ENCODE results near the gene SLC35B4. TPM values are rescaled to one million over a fixed set of nuclear protein-coding genes. Genes with fewer than 3 reads are reported as not detected.

Gene SLC35B4
- total RNA-seq, 1 donor from 2014 or later: 23.2 TPM

DNA sequence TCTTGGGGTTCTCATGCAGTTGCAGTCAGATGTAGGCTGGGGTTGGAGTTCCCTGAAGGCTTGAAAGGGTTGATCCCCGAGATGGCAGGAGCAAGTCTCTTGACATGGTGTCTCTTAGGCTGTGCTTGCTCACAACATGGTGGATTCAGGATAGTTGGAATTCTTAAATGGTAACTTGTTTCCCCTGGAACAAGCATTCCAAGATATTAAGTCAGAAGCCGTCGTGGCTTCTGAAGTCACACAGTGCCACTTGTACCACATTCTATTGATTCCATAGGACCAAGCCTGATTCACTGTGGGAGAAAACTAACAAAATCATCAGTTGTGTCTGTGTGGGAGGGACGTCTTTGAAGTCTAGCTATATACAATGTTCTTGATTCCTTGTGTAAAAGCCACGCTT is 3.5 kb upstream of the SLC35B4 start:
- no peaks in the 10 kb centered on the region for H3K36me3 Mint-ChIP-seq (ENCODE audit: low read depth, unreplicated experiment)
- Histone ChIP-seq H2AFZ (ENCODE audit: low read depth, low read length) (peak overlapping the region; percentile 53), H3K27ac (ENCODE audit: low read depth, low read length) (no peak overlapping the region), H3K36me3 (ENCODE audit: insufficient read depth, low read length) (no peaks in the 10 kb centered on the region), H3K9me3 (ENCODE audit: insufficient read depth, low read depth, low read length) (no peaks in the 10 kb centered on the region), H3K27me3 (ENCODE audit: insufficient read depth, low read length) (no peaks in the 10 kb centered on the region), H3K79me2 (ENCODE audit: insufficient read depth, low read length) (peaks cover 14% of the 10 kb centered on the region), H3K4me1 (ENCODE audit: insufficient read depth, low read length) (peaks cover 12% of the 10 kb centered on the region), H3K9ac (ENCODE audit: low read length) (no peak overlapping the region), H3K4me3 (ENCODE audit: insufficient read depth, low read depth, low read length) (no peak overlapping the region), H4K20me1 (ENCODE audit: insufficient read depth, low read length) (no peaks in the 10 kb centered on the region), H3K4me2 (ENCODE audit: low read length) (peak overlapping the region; percentile 28)
- no peaks in the 10 kb centered on the region for H3K27me3 Mint-ChIP-seq (ENCODE audit: low read depth, unreplicated experiment)
- peaks cover 2% of the 10 kb centered on the region for H3K9me3 Mint-ChIP-seq (ENCODE audit: unreplicated experiment)
- peak overlapping the region; percentile 75 for H3K27ac Mint-ChIP-seq (ENCODE audit: unreplicated experiment)
- no peak overlapping the region for H3K4me3 Mint-ChIP-seq (ENCODE audit: unreplicated experiment)
- no peak for DNase-seq (ENCODE audit: low read depth)
- no peak for FAIRE-seq
- TF ChIP-seq, protein P1, sequence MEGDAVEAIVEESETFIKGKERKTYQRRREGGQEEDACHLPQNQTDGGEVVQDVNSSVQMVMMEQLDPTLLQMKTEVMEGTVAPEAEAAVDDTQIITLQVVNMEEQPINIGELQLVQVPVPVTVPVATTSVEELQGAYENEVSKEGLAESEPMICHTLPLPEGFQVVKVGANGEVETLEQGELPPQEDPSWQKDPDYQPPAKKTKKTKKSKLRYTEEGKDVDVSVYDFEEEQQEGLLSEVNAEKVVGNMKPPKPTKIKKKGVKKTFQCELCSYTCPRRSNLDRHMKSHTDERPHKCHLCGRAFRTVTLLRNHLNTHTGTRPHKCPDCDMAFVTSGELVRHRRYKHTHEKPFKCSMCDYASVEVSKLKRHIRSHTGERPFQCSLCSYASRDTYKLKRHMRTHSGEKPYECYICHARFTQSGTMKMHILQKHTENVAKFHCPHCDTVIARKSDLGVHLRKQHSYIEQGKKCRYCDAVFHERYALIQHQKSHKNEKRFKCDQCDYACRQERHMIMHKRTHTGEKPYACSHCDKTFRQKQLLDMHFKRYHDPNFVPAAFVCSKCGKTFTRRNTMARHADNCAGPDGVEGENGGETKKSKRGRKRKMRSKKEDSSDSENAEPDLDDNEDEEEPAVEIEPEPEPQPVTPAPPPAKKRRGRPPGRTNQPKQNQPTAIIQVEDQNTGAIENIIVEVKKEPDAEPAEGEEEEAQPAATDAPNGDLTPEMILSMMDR (IDR thresholded peaks at IDR 0.05; ENCODE audit: insufficient read depth, low read depth, low read length): no peak
- no peak for TF ChIP-seq EZH2 (IDR thresholded peaks at IDR 0.05; ENCODE audit: insufficient read depth, low read length)
- peaks cover 11% of the 10 kb centered on the region for H3K4me1 Mint-ChIP-seq (ENCODE audit: low read depth, unreplicated experiment)

DNA sequence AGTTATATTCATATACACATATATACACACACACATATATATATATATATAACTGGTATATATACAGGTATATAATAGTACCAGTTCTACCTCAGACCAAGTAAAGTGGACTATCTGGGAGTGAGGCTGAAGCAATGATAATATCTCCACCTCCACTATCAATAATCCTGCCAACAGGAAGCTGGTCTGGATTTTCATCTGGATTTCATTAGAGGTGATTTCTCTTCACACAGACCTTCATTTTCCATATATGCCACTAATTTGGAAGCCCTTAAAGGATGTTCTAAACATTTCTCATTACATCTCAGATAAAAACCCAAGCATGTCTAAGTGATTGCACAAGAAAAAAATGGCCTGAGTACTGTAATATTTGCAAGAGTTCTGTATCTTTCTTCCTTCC is 1.7 kb upstream of the SLC35B4 start:
- H3K36me3 Mint-ChIP-seq (ENCODE audit: low read depth, unreplicated experiment): no peaks in the 10 kb centered on the region
- FAIRE-seq (no peak), DNase-seq (ENCODE audit: low read depth) (no peak)
- peaks cover 12% of the 10 kb centered on the region for H3K4me1 ChIP-seq (ENCODE audit: insufficient read depth, low read length)
- no peak overlapping the region for H3K4me2 ChIP-seq (ENCODE audit: low read length)
- H3K4me3 ChIP-seq (ENCODE audit: insufficient read depth, low read depth, low read length): no peak overlapping the region
- TF ChIP-seq EZH2 (IDR thresholded peaks at IDR 0.05; ENCODE audit: insufficient read depth, low read length): no peak
- TF ChIP-seq, protein P1 (IDR thresholded peaks at IDR 0.05; ENCODE audit: insufficient read depth, low read depth, low read length): no peak
- peaks cover 11% of the 10 kb centered on the region for H3K4me1 Mint-ChIP-seq (ENCODE audit: low read depth, unreplicated experiment)
- H3K27ac Mint-ChIP-seq (ENCODE audit: unreplicated experiment): no peak overlapping the region
- H4K20me1 ChIP-seq (ENCODE audit: insufficient read depth, low read length): no peaks in the 10 kb centered on the region
- no peak overlapping the region for H3K27ac ChIP-seq (ENCODE audit: low read depth, low read length)
- H3K9me3 ChIP-seq (ENCODE audit: insufficient read depth, low read depth, low read length): no peaks in the 10 kb centered on the region
- no peaks in the 10 kb centered on the region for H3K36me3 ChIP-seq (ENCODE audit: insufficient read depth, low read length)
- no peaks in the 10 kb centered on the region for H3K9me3 Mint-ChIP-seq (ENCODE audit: unreplicated experiment)
- no peak overlapping the region for H2AFZ ChIP-seq (ENCODE audit: low read depth, low read length)
- H3K4me3 Mint-ChIP-seq (ENCODE audit: unreplicated experiment): no peak overlapping the region
- H3K79me2 ChIP-seq (ENCODE audit: insufficient read depth, low read length): peaks cover 23% of the 10 kb centered on the region
- no peaks in the 10 kb centered on the region for H3K27me3 ChIP-seq (ENCODE audit: insufficient read depth, low read length)
- no peaks in the 10 kb centered on the region for H3K27me3 Mint-ChIP-seq (ENCODE audit: low read depth, unreplicated experiment)
- no peak overlapping the region for H3K9ac ChIP-seq (ENCODE audit: low read length)

DNA sequence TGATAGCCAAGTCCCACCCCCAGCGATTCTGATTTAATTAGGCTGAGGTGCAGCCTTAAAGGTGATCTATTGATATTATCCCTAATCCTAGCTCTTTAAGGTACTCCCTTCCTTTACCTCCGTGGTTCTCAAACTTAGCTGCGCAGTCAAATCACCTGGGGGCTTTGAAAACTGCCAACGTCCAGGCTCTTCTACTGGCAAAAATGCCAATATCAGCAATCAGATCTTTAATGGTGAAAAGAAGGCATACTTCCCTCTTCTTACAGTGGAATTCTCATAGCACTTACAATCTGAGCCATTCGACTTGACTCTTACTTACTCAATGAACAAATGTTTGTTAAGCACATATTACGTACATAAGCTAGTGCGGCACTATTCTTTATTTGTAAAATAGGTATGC is 704 bp upstream of the SLC35B4 start:
- Mint-ChIP-seq H3K36me3 (ENCODE audit: low read depth, unreplicated experiment) (no peaks in the 10 kb centered on the region), H3K9me3 (ENCODE audit: unreplicated experiment) (no peaks in the 10 kb centered on the region), H3K27me3 (ENCODE audit: low read depth, unreplicated experiment) (no peaks in the 10 kb centered on the region), H3K4me1 (ENCODE audit: low read depth, unreplicated experiment) (peaks cover 11% of the 10 kb centered on the region), H3K27ac (ENCODE audit: unreplicated experiment) (peak overlapping the region; percentile 49), H3K4me3 (ENCODE audit: unreplicated experiment) (peak overlapping the region; percentile 91)
- peak overlapping the region; percentile 41 for H3K9ac ChIP-seq (ENCODE audit: low read length)
- H3K4me2 ChIP-seq (ENCODE audit: low read length): peak overlapping the region; percentile 98
- FAIRE-seq (no peak), DNase-seq (ENCODE audit: low read depth) (no peak)
- peaks cover 26% of the 10 kb centered on the region for H3K79me2 ChIP-seq (ENCODE audit: insufficient read depth, low read length)
- no peak for TF ChIP-seq EZH2 (IDR thresholded peaks at IDR 0.05; ENCODE audit: insufficient read depth, low read length)
- TF ChIP-seq, protein P1 (IDR thresholded peaks at IDR 0.05; ENCODE audit: insufficient read depth, low read depth, low read length): no peak
- H3K9me3 ChIP-seq (ENCODE audit: insufficient read depth, low read depth, low read length): no peaks in the 10 kb centered on the region
- peak overlapping the region; percentile 89 for H2AFZ ChIP-seq (ENCODE audit: low read depth, low read length)
- no peaks in the 10 kb centered on the region for H4K20me1 ChIP-seq (ENCODE audit: insufficient read depth, low read length)
- peak overlapping the region; percentile 88 for H3K4me3 ChIP-seq (ENCODE audit: insufficient read depth, low read depth, low read length)
- H3K36me3 ChIP-seq (ENCODE audit: insufficient read depth, low read length): no peaks in the 10 kb centered on the region
- peaks cover 12% of the 10 kb centered on the region for H3K4me1 ChIP-seq (ENCODE audit: insufficient read depth, low read length)
- H3K27me3 ChIP-seq (ENCODE audit: insufficient read depth, low read length): no peaks in the 10 kb centered on the region
- H3K27ac ChIP-seq (ENCODE audit: low read depth, low read length): no peak overlapping the region

Data from astrocyte (in vitro differentiated cells and primary cell).